Kidney (tissue), 14 donors: ENCODE data around the gene HRK. TPM values are rescaled to one million over a fixed set of nuclear protein-coding genes. Genes with fewer than 3 reads are reported as not detected.
A peak's percentile ranks its signal among the peaks of the same experiment; 100 is the strongest.

Experiments used
- DNase-seq, 5 donors: peaks; one replicate each; pipeline ENCODE4 v3.0.0-alpha.2; 2013 to 2020
- FAIRE-seq: peaks from 2 replicates; lab custom pipeline; 2012; peaks lifted over from hg19 to GRCh38; lab: Jason Lieb, UNC
- H3K27ac ChIP-seq, 2 donors: one replicate each; pipeline ENCODE4 v1.7.0; 2013; ENCODE audit warnings: low read depth in 2 of 2, low read length in 2 of 2, inconsistent platforms in 1 of 2
- H3K27me3 ChIP-seq: one replicate; pipeline ENCODE4 v1.7.1; 2013; ENCODE audit warnings: low read length, inconsistent platforms; ENCODE audit not compliant: control insufficient read depth, insufficient read depth
- H3K36me3 ChIP-seq, 3 donors: one replicate each; pipeline versions ENCODE4 v1.7.0 to v1.7.1; 2013; ENCODE audit warnings: low read length in 3 of 3, control low read depth in 1 of 3, inconsistent platforms in 1 of 3; ENCODE audit not compliant: insufficient read depth in 3 of 3, control insufficient read depth in 2 of 3
- H3K4me1 ChIP-seq, 3 donors: one replicate each; pipeline versions ENCODE4 v1.7.0 to v1.7.1; 2013; ENCODE audit warnings: low read length in 3 of 3, inconsistent platforms in 1 of 3, low read depth in 1 of 3; ENCODE audit not compliant: control insufficient read depth in 2 of 3, insufficient read depth in 2 of 3
- H3K4me3 ChIP-seq, 3 donors: one replicate each; pipeline versions ENCODE4 v1.7.0 to v1.8.1; 2013; ENCODE audit warnings: low read length in 3 of 3, control low read depth in 1 of 3, inconsistent platforms in 1 of 3
- H3K9ac ChIP-seq, 3 donors: one replicate each; pipeline versions ENCODE4 v1.7.0 to v1.7.1; 2013; ENCODE audit warnings: low read length in 3 of 3, control low read depth in 1 of 3, inconsistent platforms in 1 of 3
- H3K9me3 ChIP-seq, 3 donors: one replicate each; pipeline versions ENCODE4 v1.7.0 to v1.7.1; 2013; ENCODE audit warnings: low read length in 3 of 3, control low read depth in 1 of 3, inconsistent platforms in 1 of 3; ENCODE audit not compliant: control insufficient read depth in 2 of 3, insufficient read depth in 1 of 3
- intact Hi-C: fragments of 100-400 bp; cut with DNase I; formaldehyde crosslinking; loops from one replicate; pipeline ENCODE4 v1.11.1; 2022
- polyA plus RNA-seq: library from polyadenylated mRNA; stranded (reverse); fragments of 350-450 nt; fragmentation: Illumina TruSeq; extraction: RNeasy Lipid Tissue Mini Kit (QIAGEN cat#74804); gene quantifications from one replicate; pipeline ENCODE4 v1.2.3, GENCODE V29; 2014; ENCODE audit warnings: low read depth, low replicate concordance; ENCODE audit not compliant: insufficient read depth
- total RNA-seq: library from RNA; stranded (reverse); fragmentation: NEBNext Ultra II Directional; extraction: Animal tissue kit (Norgen Biotek cat#: 25700); gene quantifications from one replicate; pipeline ENCODE4 v1.2.1, GENCODE V29; 2021
- TF ChIP-seq, protein P1 (sequence below): IDR thresholded peaks from 3 replicates; pipeline ENCODE4 v1.5.1; 2012; ENCODE audit warnings: mild to moderate bottlenecking, moderate library complexity, borderline replicate concordance; ENCODE audit not compliant: insufficient read depth; ENCODE audit errors: extremely low read depth
- donor health status: control.
- donor health status: control.
- donor health status: control.
- donor health status: control.
- donor health status: control.
- donor health status: DM: yes; HTN: yes; CAD: no.
- donor health status: Normal renal cell carcinoma (clear cell type).

The HRK gene
- total and polyA plus RNA-seq, 2 donors from 2014 or later: 5.0 TPM; not detected in 1

DNA sequence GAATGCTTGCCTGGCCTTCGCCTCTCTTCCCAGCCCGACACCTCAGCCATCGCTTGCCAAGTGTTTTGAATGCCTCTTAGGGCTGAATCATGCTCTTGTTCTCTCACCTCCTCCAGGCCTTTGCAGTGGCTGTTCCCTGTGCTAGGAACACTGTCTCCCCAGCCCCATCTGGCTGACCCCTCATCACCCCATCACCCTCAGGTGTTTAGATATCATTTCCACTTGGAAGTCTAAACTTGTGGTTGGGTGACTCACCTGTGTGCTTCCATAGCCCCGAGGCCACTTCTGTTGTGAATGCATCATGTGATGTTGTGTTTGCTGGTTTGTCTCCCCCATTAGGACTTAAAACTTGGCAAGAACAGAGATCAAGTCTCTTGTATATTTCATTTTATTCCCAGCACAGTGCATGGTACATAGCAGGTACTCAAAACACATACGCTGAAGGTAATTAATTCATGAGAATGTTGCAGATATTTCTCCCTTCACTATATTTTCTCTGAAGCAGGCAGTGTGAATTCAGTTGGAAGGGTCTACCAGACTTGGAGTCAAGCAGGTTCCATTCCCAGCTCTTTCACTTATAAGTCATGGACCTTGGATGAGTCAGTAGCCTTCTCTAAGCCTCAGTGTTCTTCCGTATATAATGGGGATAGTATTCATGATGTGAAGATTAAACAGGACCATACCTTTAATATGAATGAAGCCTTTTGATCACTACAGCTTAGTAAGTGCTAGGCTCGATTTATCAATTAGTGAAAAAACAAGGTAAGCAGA lies 67.8 kb downstream of the HRK start:
- FAIRE-seq (no peak), DNase-seq (no peak)
- Histone ChIP-seq H3K4me3 (no peak overlapping the region), H3K27me3 (no peaks in the 10 kb centered on the region), H3K27ac (no peak overlapping the region), H3K9ac (no peak overlapping the region), H3K36me3 (no peaks in the 10 kb centered on the region), H3K9me3 (no peaks in the 10 kb centered on the region), H3K4me1 (peaks cover 2 to 3% (median 2%) of the 10 kb centered on the region in 3 donors)
- TF ChIP-seq, protein P1, sequence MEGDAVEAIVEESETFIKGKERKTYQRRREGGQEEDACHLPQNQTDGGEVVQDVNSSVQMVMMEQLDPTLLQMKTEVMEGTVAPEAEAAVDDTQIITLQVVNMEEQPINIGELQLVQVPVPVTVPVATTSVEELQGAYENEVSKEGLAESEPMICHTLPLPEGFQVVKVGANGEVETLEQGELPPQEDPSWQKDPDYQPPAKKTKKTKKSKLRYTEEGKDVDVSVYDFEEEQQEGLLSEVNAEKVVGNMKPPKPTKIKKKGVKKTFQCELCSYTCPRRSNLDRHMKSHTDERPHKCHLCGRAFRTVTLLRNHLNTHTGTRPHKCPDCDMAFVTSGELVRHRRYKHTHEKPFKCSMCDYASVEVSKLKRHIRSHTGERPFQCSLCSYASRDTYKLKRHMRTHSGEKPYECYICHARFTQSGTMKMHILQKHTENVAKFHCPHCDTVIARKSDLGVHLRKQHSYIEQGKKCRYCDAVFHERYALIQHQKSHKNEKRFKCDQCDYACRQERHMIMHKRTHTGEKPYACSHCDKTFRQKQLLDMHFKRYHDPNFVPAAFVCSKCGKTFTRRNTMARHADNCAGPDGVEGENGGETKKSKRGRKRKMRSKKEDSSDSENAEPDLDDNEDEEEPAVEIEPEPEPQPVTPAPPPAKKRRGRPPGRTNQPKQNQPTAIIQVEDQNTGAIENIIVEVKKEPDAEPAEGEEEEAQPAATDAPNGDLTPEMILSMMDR: no peak
- intact Hi-C loops: no loop called here

GRCh38 chr12:116812238-116812637 lies 69.0 kb downstream of the HRK start:
- TF ChIP-seq, protein P1: no peak
- no peak overlapping the region for H3K4me3 ChIP-seq
- FAIRE-seq: no peak
- H3K27me3 ChIP-seq: no peaks in the 10 kb centered on the region
- no peak overlapping the region for H3K27ac ChIP-seq
- no peaks in the 10 kb centered on the region for H3K4me1 ChIP-seq
- no peak for DNase-seq
- no peaks in the 10 kb centered on the region for H3K9me3 ChIP-seq
- H3K9ac ChIP-seq: no peak overlapping the region
- intact Hi-C loops: no loop called here
- H3K36me3 ChIP-seq: no peaks in the 10 kb centered on the region

- DNase-seq (peak in 4 of 5 donors; percentile 69 to 80 (median 78)), FAIRE-seq (no peak)
- no peaks in the 10 kb centered on the region for H3K9me3 ChIP-seq
- no peak overlapping the region for H3K27ac ChIP-seq
- no peaks in the 10 kb centered on the region for H3K36me3 ChIP-seq
- no peaks in the 10 kb centered on the region for H3K4me1 ChIP-seq
- no peak overlapping the region for H3K9ac ChIP-seq
- H3K27me3 ChIP-seq: no peaks in the 10 kb centered on the region
- intact Hi-C loops: no loop called here
- no peak overlapping the region for H3K4me3 ChIP-seq
- TF ChIP-seq, protein P1: no peak
Measured at GRCh38 chr12:116808113-116809105, 72.8 kb downstream of the HRK start.
